TTC549 (cell line): ENCODE results near the gene AK9.

Experiments
- FAIRE-seq: peaks from 2 replicates; lab custom pipeline; 2012; peaks lifted over from hg19 to GRCh38; lab: Jason Lieb, UNC

AK9 gene

DNA sequence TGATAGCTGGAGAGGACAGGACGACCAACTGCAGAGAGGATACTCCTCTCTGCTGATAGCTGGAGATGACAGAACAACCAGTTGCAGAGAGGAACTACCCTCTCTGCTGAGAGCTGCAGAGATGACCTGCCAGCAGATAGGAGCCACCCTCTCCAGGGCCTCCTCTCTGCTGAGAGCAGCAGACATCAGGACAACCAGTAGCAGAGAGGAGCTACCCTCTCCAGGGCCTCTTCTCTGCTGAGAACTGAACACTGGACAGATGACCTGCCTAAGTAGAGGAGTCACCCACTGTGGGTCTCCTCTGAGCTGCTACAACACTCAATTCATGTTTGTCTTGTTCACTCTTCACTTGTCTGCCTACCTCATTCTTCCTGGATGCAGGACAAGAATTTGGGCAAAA is 180.6 kb downstream of the AK9 start:
- FAIRE-seq, result no peak

DNA sequence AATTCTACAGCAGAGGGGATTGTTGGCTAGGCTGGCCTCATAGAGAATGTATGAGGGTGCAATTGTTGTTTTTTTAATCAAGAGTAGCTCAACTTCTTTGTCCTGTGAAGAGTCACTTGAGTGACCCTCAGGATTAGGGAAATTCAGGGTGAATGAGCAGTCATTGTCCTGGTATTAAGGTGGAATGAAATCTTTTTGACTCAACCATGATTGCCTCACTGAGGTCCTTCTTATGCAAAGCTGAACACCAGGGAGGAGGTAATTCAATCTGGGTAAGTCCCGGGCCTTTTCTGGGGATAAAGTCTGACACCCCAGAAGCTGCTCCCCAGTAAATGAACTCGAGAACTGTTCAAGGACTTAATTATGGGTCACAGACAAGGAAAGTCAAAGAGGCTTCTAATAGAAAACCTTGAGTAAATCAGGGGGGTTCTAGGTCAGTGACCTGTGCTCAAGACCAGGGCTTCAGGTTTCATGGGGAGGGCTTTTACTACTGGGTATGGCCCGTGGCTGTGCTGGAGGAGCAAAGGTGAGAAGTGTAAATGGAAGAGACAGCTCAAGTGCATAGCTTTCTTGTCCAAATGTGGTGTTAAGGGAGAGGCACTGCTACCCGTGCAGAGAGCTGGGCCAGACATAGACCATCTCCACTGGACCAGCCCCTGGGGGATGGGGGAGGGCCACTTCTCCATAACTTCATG is 182.7 kb downstream of the AK9 start:
- FAIRE-seq, result no peak

DNA sequence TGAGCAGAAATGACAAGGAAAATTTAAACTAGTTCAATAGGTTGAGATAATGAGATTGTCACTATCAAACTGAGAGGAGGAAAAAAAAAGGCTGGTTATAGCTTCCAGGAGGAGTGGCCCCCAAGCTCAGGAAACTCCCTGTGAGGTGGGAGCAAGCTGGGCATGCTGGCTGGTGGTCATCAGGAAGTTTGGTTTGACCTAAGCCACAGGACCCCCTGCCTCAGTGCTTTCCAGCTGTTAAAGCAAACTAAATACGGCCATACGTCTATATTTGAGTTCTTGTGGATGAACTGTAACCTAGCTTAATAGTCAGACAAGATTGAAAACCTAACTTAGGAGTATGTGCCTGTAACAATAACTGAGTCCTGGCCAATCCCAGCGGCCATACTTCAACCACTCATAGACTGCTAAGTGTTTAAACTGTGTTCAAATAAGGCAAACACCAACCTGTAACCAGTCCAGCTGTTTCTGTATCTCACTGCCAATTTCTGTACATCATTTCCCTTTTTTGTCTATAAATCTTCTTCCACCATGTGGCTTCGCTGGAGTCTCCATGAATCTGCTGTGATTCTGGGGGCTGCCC is 183.4 kb downstream of the AK9 start:
- FAIRE-seq, result no peak

- FAIRE-seq, result no peak
Measured at GRCh38 chr6:109506841-109507240, 184.2 kb downstream of the AK9 start.

DNA sequence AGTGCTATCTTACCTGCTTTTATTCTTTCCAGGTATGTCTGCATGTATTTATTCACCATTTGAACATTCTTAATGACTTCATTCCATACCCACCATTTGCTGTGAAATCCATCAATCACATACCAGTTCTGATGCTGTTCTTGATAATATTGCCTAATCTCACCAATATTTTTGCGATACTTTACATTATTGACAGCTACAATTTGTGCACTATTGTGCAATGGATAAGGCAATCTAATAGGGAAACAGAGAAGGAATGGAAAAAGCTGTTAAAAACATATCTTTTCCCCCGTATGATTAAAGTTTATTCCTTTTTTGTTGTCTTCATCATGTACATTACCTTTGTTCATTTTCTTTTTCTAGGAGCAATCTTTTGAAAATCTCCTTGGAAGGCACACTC is 184.7 kb downstream of the AK9 start:
- no peak for FAIRE-seq

DNA sequence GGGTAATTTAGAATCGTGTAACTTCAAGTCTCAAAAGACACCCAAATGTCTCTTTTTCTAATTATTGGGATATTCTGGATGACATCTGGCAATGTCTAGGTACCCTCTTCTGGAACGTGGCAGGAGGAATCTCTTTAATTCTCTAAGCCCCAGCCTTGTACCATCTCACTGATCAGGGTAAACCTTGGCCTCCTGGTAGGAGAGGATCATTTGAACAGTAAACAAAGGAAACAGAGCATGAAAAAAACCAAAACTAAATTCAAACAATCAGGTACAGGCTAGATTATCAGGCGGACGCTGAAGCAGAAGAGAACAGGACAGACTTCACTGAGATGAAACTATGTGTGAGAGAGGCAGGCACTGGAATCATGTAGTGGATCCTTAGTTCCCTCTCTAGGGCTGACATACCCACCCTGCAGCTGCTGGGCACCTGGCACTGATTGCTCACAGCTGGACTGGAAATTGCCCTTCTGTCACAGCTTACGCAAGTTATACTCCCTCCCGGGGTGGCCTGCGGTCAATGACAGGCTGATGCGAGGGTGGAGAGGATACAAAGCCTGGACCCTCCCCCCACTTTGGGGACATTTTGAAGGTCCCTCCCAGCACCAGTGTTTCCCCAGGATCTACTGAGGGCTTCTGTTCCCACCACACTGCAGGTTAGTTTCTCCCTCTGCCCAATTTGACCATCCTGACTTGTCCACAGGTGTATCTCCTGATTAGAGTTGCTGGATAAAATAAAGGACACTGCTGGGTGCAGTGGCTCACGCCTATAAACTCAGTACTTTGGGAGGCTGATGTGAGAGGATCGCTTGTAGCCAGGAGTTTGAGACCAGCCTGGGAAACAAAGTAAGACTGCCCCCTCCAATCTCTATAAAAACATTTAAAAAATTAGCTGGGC is 187.4 kb downstream of the AK9 start:
- no peak for FAIRE-seq

DNA sequence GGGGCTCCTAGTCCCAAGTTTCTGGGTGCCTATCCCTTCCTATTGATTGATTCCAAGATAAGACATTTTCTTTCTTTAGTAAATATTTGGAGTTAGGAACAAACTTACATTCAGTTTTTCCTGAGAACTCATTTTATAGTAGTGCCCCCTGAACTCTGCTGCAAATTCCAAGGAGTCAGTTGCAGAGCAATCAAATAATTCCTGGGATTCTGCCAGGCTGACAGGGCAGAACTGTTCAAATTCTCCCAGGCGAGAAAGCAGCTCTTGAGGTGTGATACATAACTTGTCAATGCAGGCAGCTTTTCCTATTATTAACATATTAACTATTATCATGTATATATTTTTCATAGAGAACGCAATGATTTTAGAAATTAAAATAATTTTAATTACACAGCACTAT is 192.1 kb downstream of the AK9 start:
- no peak for FAIRE-seq

DNA sequence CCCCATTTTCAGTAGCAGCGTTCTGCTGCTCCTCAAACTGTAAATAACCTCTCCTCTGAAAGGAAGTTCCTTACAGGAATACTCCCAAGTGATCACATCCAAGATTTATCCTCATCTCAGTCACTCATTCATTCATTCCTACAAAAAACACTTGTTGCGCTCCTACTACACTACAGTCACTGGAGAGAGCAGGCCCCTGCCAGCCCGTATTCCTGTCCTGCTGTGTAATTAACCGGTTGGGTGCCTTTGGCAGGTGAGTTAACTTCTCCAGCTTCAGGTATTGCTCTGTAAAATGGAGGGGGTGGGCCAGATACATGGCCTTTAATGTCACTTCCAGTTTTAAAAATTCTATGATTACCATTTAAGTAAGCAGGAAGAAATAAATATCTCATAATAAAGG is 192.9 kb downstream of the AK9 start:
- FAIRE-seq, result no peak

- no peak for FAIRE-seq
Measured at GRCh38 chr6:109496036-109496772, 194.8 kb downstream of the AK9 start.

DNA sequence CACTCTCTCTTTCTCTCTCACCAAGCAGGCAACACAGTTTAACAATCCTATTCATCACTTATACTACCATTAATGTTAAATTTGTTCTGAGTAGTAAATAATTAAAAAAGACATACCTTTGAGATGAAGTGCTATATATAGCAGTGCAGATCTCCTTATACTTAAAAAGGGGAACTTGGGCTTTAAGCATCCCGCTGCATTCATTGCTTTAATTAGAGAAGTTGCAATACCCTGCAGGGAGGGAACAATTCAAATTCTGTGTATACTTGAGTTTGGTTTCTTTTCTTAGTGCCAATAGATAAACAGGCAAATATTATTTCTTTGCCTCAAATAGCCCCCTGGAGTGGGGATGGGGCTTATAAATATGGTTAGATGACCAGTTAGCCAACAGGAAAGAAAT is 197.1 kb downstream of the AK9 start:
- FAIRE-seq, result no peak

DNA sequence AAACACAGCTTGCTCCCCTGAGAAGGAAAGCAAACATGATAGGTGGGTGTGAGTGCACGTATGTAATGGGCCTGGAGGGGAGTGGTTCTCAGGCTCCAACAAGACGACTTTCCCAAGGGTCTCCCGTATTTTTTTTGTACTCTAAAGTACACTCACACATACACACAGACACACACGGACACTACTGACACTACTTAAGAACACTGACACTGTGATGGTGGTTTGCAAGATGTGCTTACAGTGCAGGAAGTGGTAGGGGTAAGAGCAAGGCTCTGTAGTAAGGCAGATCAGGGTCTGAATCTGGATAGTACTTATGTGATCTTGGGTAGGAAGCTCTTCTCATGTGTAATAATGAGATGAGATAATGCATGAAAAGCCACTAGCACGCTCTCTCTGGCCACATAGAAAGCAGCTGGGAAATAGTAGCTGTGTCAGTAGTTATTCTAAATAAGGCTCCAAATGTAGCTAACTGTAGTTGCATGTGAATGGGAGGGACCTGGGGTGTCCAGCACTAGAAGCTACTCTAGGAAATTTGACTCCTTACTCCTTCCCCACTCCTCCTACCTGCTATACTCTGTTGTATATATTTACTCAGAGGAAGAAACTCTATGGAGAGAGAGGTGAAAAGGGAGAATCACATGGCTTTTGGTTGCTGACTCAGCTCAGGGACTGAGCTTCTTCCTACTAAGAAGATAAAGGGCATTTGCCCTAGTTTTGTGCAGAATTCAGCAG is 199.6 kb downstream of the AK9 start:
- FAIRE-seq, result no peak

DNA sequence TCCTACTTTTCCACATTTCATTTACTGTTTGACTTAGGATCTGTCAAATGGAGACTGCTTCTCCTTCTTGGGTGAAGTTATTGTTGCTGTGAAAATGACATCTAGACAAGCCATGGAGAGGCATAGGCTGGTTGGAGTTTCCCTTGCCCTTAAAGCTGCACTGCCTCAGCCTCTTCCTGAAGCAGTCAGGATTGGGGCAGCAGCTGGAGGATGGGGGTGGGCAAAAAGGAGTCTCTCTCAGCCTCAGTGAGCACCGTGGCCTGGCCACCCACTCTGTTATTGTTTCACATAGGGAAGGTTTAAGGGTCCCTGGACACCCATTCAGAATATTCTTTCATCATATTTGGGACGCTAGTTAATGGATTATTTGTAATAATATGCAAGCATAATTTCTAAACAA is 200.3 kb downstream of the AK9 start:
- no peak for FAIRE-seq

- FAIRE-seq, result no peak
Measured at GRCh38 chr6:109488001-109488400, 203.0 kb downstream of the AK9 start.

DNA sequence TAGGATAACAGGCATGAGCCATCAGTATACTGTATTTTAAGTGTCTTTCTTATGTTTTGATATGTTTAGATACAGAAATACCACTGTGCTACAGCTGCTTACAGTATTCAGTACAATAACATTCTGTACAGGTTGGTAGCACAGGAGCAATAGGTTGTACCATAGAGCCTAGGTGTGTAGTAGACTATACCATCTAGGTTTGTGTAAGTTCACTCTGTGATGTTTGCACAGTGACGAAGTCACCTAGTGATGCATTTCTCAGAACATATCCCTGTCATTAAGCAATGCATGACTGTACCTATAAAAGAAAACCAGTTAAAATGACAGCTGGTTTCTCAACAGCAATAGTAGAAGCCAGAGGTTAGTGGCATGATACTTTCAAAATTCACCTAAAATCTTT is 204.9 kb downstream of the AK9 start:
- FAIRE-seq, result no peak

DNA sequence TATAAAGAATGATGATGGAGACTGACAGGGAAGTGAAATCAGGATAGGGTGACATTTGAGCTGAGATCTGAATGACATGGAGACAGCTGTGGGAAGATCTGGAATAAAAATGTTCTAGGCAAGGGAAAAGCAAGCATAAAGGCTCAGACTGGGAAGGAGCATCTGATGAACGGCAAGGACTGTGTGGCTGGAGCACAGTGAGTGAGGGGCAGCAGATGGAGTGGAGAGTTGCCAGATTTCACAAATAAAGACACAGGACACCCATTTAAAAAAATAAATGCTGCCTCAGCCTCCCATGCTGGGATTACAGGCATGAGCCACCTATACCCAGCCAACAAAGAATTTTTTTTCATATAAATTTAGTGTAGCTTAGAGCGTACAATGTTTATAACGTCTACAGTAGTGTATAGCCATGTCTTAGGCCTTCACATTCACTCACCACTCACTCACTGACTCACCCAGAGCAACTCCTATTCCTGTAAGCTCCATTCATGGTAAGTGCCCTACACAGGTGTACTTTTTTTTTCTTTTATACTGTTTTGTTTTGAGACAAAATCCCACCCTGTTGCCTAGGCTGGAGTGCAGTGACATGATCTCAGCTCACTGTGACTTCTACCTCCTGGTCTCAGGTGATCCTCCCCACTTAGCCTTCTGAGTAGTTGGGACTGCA is 205.6 kb downstream of the AK9 start:
- no peak for FAIRE-seq

DNA sequence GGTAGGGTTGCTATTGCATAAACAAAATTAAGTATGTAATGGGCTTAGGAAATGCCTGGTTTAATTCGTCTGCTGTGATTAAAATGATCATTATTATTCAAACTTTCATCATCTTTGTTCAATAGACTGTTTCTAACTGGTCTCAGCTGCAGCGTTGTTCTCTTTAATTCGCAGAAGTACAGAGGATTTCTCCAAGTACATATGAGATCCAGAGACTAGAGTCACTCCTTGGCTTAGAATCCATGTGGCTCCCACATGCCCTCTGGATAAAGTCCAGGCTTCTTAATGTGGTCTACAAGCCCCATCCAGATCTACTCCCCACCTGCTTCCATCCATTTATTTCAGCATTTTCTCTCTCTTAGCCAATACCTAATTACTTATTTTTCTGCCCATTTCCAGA is 206.9 kb downstream of the AK9 start:
- FAIRE-seq, result no peak

DNA sequence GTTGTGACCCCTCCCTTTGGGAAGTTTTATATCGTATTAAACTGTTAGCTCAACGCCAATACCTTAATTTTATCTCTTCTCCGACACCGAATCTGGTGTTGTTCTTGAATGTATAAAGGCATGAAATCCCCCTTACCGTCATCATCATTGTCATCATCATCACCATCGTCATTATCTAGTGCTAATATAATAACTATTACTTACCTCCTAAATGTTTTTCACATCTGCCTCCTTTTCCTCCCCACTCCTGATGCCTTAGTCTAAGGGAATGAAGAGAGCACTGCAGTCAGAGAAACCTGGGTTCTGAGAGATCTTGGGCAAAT is 207.3 kb downstream of the AK9 start:
- FAIRE-seq, result no peak

GRCh38 chr6:109482905-109483734 is 207.9 kb downstream of the AK9 start, which contains the start of gene ZBTB24:
Gene ZBTB24 (minus strand): TSS chr6:109483219. CDS start chr6:109482026, 1,193 bp downstream.
- FAIRE-seq, result no peak

- FAIRE-seq, result no peak
Measured at GRCh38 chr6:109480993-109481480, 210.0 kb downstream of the AK9 start.

GRCh38 chr6:109478841-109479624 is 212.0 kb downstream of the AK9 start:
- no peak for FAIRE-seq
